Ishikawa (cell line): Measurements from ENCODE around the gene DCLK1.

Experiments used
- EP300 ChIP-seq: IDR thresholded peaks from 2 replicates; pipeline ENCODE4 v1.6.1; 2012; ENCODE audit warnings: borderline replicate concordance
- RAD21 ChIP-seq: IDR thresholded peaks from 2 replicates; pipeline ENCODE4 v1.6.1; 2012; ENCODE audit warnings: low read depth
- YY1 ChIP-seq: IDR thresholded peaks from 2 replicates; pipeline ENCODE4 v1.6.1; 2012; ENCODE audit warnings: low read depth

DNA sequence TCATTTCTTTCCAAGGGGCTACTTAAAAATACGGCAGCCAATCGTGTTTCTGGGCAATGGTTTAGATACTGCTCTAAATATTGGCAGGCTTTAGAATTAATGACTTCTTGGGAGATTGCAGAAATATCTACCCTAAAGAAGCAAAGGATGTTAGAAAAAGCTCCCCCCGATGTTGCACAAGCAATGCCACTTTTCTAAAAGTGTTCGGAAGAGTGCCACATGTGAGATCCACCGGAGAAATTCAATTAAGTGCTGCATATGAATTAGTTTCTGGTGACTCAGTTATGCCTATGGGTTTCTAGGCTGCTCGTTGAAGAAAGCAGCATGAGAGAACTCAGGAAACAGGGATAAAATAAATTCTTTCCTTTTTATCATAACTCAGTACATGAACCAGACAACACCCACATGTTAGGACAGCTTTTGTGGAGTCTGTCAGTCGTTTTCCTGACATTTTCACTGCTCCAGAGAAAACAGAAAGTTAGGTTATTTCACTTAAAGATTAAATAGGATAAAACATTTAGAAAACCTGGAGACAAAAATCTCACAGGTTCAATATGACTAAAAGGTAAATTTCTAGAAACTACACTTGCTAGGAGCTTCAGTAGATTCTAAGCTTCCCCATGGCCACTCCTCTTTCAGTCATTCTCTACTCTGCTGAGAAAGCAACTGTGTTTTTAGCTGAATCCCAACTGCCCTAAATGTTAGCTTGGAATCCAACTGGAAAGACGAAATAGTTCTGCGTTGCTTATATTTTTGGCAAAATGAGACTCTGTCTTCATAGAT, 244.7 kb downstream of the DCLK1 start:
- TF ChIP-seq YY1 (no peak), EP300 (no peak), RAD21 (no peak)
